Panc1 (cell line): ENCODE data around the gene B4GALT4. TPM values are rescaled to one million over a fixed set of nuclear protein-coding genes. Genes with fewer than 3 reads are reported as not detected.

ENCODE experiments used
- ATAC-seq: fragments of 200-7000 bp; cut with Tn5 transposase; 2 replicates; pipeline ENCODE4 v1.9.1; 2020; ENCODE audit warnings: mild to moderate bottlenecking, moderate library complexity
- Bru-seq: library from RNA; stranded (reverse); fragments of 400-500 nt; gene quantifications from one replicate; lab custom pipeline; 2021; lab: Mats Ljungman, UMichigan
- BruChase-seq, 2 experiments: library from RNA; stranded (reverse); fragments of 400-500 nt; gene quantifications; one replicate each; lab custom pipeline; 2021; lab: Mats Ljungman, UMichigan
- BruUV-seq: library from RNA; stranded (reverse); fragments of 400-500 nt; replicated peaks from 2 replicates; lab custom pipeline; 2021; lab: Mats Ljungman, UMichigan
- CTCF ChIA-PET: fragments of 300-600 bp; sonication (Branson Sonifier 250); formaldehyde crosslinking; loops from one replicate; lab custom pipeline; 2022; ENCODE audit warnings: antibody characterized with exemption; lab: Charles Lee
- POLR2A ChIA-PET: fragments of 300-600 bp; sonication (Branson Sonifier 250); formaldehyde crosslinking; loops from one replicate; lab custom pipeline; 2022; ENCODE audit warnings: antibody characterized with exemption; lab: Charles Lee
- DNase-seq: peaks from one replicate; pipeline ENCODE4 v3.0.0-alpha.2; 2010; ENCODE audit warnings: low read depth, low spot score
- H3K27ac ChIP-seq: 2 replicates; pipeline ENCODE4 v1.5.1; 2011; ENCODE audit warnings: mild to moderate bottlenecking, low read length, inconsistent platforms
- H3K27me3 ChIP-seq: fragments of 200-500 bp; sonication (Bioruptor generic); 2 replicates; pipeline ENCODE4 v1.6.0; 2014; ENCODE audit warnings: low read length, inconsistent platforms; ENCODE audit not compliant: control insufficient read depth, insufficient read depth
- H3K36me3 ChIP-seq: fragments of 200-500 bp; sonication (Bioruptor generic); 2 replicates; pipeline ENCODE4 v1.5.1; 2014; ENCODE audit warnings: inconsistent platforms, mild to moderate bottlenecking, low read length, moderate library complexity; ENCODE audit not compliant: control insufficient read depth, insufficient read depth
- H3K4me1 ChIP-seq: 2 replicates; pipeline ENCODE4 v1.5.1; 2011; ENCODE audit warnings: inconsistent platforms, mild to moderate bottlenecking, low read length, moderate library complexity; ENCODE audit not compliant: control insufficient read depth, insufficient read depth
- H3K4me3 ChIP-seq, 2 experiments: 2 replicates each; pipeline ENCODE4 v1.5.1; 2011 to 2012; ENCODE audit warnings: low read depth in 2 of 2, low read length in 2 of 2, mild to moderate bottlenecking in 2 of 2, inconsistent platforms in 1 of 2, moderate library complexity in 1 of 2
- H3K9me3 ChIP-seq: fragments of 200-500 bp; sonication (Bioruptor generic); 2 replicates; pipeline ENCODE4 v1.5.1; 2014; ENCODE audit warnings: low read depth, mild to moderate bottlenecking, inconsistent platforms, low read length, moderate library complexity; ENCODE audit not compliant: control insufficient read depth, insufficient read depth
- CTCF ChIP-seq: fragments of 450-650 bp; IDR thresholded peaks from 2 replicates; pipeline ENCODE4 v1.5.1; 2017; ENCODE audit warnings: mild to moderate bottlenecking
- POLR2AphosphoS5 ChIP-seq: IDR thresholded peaks from 2 replicates; pipeline ENCODE4 v1.6.1; 2012; ENCODE audit warnings: mild to moderate bottlenecking, low read depth, low read length, moderate library complexity
- REST ChIP-seq, 2 experiments: IDR thresholded peaks; 2 replicates each; pipeline ENCODE4 v1.6.1; 2011 to 2012; ENCODE audit warnings: low read depth in 2 of 2, control low read depth in 1 of 2, low read length in 1 of 2, mild to moderate bottlenecking in 1 of 2, moderate library complexity in 1 of 2; ENCODE audit not compliant: insufficient read depth in 1 of 2
- SIN3A ChIP-seq: IDR thresholded peaks from 2 replicates; pipeline ENCODE4 v1.6.1; 2012; ENCODE audit warnings: low read depth, mild to moderate bottlenecking, low read length, moderate library complexity, borderline replicate concordance; ENCODE audit not compliant: insufficient read depth
- TCF7L2 ChIP-seq: IDR thresholded peaks from 2 replicates; pipeline ENCODE4 v1.6.1; 2011; ENCODE audit warnings: mild to moderate bottlenecking, low read depth, low read length, inconsistent platforms
- in situ Hi-C: cut with HindIII; loops from 2 replicates; pipeline ENCODE4 v1.10.0; 2016; ENCODE audit warnings: low sequenced_read_pairs, low pct_unique_long_range_greater_than_20kb
- intact Hi-C: fragments of 100-400 bp; cut with micrococcal nuclease; formaldehyde crosslinking; loops from one replicate; pipeline ENCODE4 v1.10.0; 2022; ENCODE audit not compliant: unreplicated experiment
- long read RNA-seq: library from polyadenylated mRNA; unstranded; transcript quantifications from one replicate; pipeline ENCODE4 v2.0.0, GENCODE V29; 2021; ENCODE audit not compliant: unreplicated experiment
- polyA plus RNA-seq: library from polyadenylated mRNA; unstranded; fragments of >200 nt; gene quantifications from one replicate; pipeline ENCODE4 v1.2.1, GENCODE V29; 2012; ENCODE audit warnings: missing spikeins; ENCODE audit not compliant: insufficient read length
- total RNA-seq: library from RNA; stranded (reverse); gene quantifications from one replicate; pipeline ENCODE4 v1.2.1, GENCODE V29; 2021; ENCODE audit not compliant: unreplicated experiment

Gene B4GALT4
- total RNA-seq (27.4 TPM), Bru-seq, nascent RNA (percentile 82 among the genes with signal in this experiment), BruChase-seq, experiment 1, labeled RNA remaining after a 2-hour chase (percentile 76 among the genes with signal in this experiment), BruChase-seq, experiment 2, labeled RNA remaining after a 6-hour chase (percentile 77 among the genes with signal in this experiment)
- polyA plus RNA-seq: 27.0 TPM
- long read RNA-seq, transcript B4GALT4-216 (8 exons, 2,494 nt): major isoform, 7 of 52 reads
- long read RNA-seq, transcript B4GALT4-202 (8 exons, 2,459 nt): major isoform, 7 of 52 reads
- long read RNA-seq, partial matches to known transcripts: 11 of 52 reads
- long read RNA-seq, other reads (novel, unspliced or antisense): 23 of 52 reads

- CTCF ChIA-PET: interaction anchor here (0.6 to 1.7 kb wide), 11 partner anchors 14 to 1110 kb away, joined by 3 to 12 read pairs (median 3); no protein-coding TSS in a partner anchor
- TF ChIP-seq POLR2AphosphoS5 (peak; percentile 83; the same call in 1 of the 2 replicates), TCF7L2 (no peak)
- in situ Hi-C loops (no loop called here), intact Hi-C loops (loop anchor here (1.0 to 5.0 kb wide), 3 partner anchors 96 to 357 kb away; no protein-coding TSS in a partner anchor)
- DNase-seq (peak; percentile 25), ATAC-seq (peak; percentile 96)
- Histone ChIP-seq H3K4me3 (peak within 1 kb of the TSS; percentile 85 to 86), H3K27ac (peak within 1 kb of the TSS; percentile 93), H3K36me3 (peaks cover 9% of the 10 kb centered on the region; the same call in 1 of the 2 replicates), H3K9me3 (no peaks in the 10 kb centered on the region), H3K27me3 (no peaks in the 10 kb centered on the region), H3K4me1 (peaks cover 21% of the 10 kb centered on the region)
- BruUV-seq: no TSS peak
- POLR2A ChIA-PET: interaction anchor here (0.7 kb wide), 1 partner anchor 189 kb away, joined by 3 read pairs; no protein-coding TSS in a partner anchor
Measured at GRCh38 chr3:119240591-119241434, at the start of gene B4GALT4. Gene B4GALT4 (minus strand): TSS chr3:119240878. CDS start chr3:119230099, 10,779 bp downstream.

- no peak for ATAC-seq
- no peaks in the 10 kb centered on the region; the same call in 1 of the 2 replicates for H3K27me3 ChIP-seq
- intact Hi-C loops: no loop called here
- ChIA-PET POLR2A (no interaction called here), CTCF (no interaction called here)
- no peak for DNase-seq
- no TSS peak for BruUV-seq
- no peak overlapping the region for H3K27ac ChIP-seq
- H3K36me3 ChIP-seq: no peaks in the 10 kb centered on the region
- peaks cover 8% of the 10 kb centered on the region for H3K4me1 ChIP-seq
- peaks cover 4% of the 10 kb centered on the region; the same call in 1 of the 2 replicates for H3K9me3 ChIP-seq
- in situ Hi-C loops: no loop called here
- TF ChIP-seq CTCF (no peak), SIN3A (no peak), REST (IDR thresholded peaks at IDR 0.05; ENCODE audit: insufficient read depth in 1 of 2, low read depth in 2 of 2, low read length in 1 of 2) (no peak), POLR2AphosphoS5 (no peak), TCF7L2 (no peak)
- no peak overlapping the region for H3K4me3 ChIP-seq
Measured at GRCh38 chr3:119289404-119289770, 48.7 kb upstream of the B4GALT4 start.
